GM10266 (cell line): ENCODE data around the gene BRF1.

Experiments used
- DNase-seq: peaks from one replicate; pipeline ENCODE4 v3.0.0; 2012; ENCODE audit errors: extremely low spot score
- CTCF ChIP-seq: IDR thresholded peaks from 2 replicates; pipeline ENCODE4 v1.5.1; 2012; ENCODE audit warnings: mild to moderate bottlenecking, low read depth; ENCODE audit not compliant: control insufficient read depth, insufficient read depth; ENCODE audit errors: missing control alignments

Gene BRF1

DNA sequence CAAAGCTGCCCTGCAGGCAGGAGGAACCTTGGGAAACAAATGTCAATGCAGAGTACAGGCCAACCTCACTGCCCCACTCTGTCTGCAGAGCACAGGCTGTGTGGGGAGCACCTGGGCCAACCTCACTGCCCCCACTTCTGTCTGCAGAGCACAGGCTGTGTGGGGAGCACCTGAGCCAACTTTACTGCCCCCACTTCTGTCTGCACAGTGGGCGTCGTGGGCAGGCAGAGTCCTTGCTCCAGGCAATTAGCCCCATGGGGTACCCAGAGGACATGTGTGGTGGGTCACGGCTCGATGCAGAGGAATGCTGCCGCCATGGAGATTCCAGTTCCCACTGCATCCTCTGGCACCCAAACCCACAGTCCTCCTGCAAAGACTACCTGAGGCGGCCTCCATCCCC, 26.2 kb downstream of the BRF1 start:
- DNase-seq = no peak
- TF ChIP-seq CTCF = no peak

- no peak for TF ChIP-seq CTCF
- DNase-seq = no peak
These were observed 27.7 kb downstream of the BRF1 start for GRCh38 chr14:105273062-105273461.

DNA sequence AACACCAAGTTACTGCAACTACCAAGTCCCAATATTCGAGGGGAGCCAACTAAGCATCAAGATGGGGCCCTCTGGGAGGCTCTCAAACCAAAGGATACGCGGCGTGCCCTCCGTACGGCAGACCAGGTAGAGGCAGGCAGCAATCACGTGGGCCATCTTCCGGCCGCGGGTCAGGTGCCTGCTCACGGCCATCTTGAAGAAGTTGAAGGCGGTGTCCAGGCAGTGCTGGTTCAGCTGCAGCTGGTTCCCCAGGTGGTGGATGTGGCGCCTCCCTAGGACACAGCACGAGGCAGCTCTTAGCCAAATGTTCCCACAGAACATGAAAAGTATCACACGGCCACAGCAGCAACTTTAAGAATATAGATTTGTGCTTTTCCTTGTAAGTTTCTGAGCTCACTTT, 28.2 kb downstream of the BRF1 start:
- DNase-seq = no peak
- TF ChIP-seq CTCF = no peak

DNA sequence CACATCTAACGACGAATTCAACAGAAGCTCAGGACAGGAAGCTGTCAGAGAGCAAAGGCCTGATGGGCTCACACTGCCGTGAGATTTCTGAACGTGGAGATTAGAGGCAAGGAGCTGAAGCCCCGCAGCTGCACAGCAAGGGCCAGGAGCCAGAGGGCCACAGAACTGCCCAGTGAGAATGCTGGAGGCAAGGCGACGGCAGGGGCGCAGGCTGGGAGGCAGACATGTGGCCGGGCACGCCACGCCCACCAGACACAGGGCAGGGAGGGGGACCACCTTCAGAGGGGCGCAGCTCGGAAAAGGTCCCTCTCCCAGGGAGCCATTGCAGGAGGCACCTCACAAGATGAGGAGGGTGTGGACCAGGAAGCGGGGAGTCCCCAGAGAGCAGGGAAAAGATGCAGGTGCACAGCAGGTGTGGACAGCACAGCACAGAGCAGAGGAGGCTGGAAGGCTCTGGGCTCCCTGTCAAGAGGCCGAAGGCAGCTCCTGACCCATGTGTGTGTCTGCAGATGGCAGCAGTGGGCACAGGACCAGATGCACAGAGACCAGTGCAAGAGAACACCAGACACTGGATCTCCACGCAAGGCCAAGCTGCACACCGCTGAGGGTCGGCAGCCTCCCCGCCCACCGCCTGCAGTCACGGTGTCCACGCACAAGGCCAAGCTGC, 29.4 kb downstream of the BRF1 start:
- no peak for DNase-seq
- no peak for TF ChIP-seq CTCF

GRCh38 chr14:105269405-105269804, 31.4 kb downstream of the BRF1 start:
- no peak for TF ChIP-seq CTCF
- no peak for DNase-seq

- DNase-seq = no peak
- TF ChIP-seq CTCF = no peak
These were observed 32.0 kb downstream of the BRF1 start for GRCh38 chr14:105268736-105269354.

DNA sequence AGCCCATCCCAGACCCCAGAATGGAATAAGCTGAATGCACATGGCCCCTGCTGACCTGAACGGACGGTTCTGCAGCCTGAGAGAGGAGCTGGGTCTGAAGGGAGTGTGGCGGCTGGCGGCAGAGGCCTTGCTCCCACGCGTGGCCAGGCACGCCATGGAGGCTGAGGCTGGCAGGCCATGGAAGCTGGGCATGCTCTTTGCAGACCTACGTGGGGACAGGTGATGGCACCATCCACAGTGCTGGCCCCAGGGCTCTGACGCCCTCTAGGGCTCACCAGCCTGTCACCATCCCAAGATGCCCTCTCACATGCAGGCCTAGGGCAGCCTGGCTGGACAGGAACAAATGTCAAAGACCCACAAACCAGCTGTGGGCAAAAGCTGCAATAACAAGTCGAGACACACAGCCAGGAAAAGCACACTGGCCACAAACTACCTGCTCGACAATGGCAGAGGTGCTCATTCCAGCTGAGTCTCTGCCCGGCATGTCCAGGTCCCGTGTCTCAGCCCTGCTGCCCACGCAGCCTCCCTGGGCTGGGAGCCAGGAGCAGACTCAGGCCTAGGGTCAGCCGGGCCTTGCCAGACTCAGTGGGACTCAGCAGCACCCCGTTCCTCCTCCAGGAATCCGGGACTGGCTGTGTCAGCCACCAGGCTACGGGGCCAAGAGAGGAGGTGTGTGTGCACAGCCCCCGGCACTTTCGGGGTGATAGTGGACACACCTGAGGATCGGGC, 32.8 kb downstream of the BRF1 start:
- no peak for TF ChIP-seq CTCF
- DNase-seq = no peak
